Measurements from ENCODE around the gene NEDD8.
"Not testable (repeated sequence)": the region's sequence is repeated elsewhere in the genome, so short reads cannot be mapped to it uniquely, and the experiment has no call there.

DNA sequence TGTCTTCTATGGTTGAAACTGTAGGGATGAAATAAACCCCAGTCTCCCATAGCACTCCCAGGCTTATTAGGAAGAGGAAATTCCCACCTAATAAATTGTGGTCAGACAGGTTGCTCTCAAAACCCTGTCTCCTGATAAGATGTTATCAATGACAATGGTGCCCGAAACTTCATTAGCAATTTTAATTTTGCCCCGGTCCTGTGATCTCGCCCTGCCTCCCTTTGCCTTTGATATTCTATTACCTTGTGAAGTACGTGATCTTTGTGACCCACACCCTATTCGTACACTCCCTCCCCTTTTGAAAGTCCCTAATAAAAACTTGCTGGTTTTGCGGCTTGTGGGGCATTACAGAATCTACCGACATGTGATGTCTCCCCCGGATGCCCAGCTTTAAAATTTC lies 29.6 kb downstream of the NEDD8 start:
- TF ChIP-seq EZH2phosphoT487 (IDR thresholded peaks at IDR 0.05; ENCODE audit: borderline replicate concordance, low read length); CTCF (conservative IDR thresholded peaks at IDR 0.05; ENCODE audit: low read depth, low read length); EZH2 (IDR thresholded peaks at IDR 0.05; ENCODE audit: low read length, unreplicated experiment): not testable (repeated sequence)
